Right renal pelvis (tissue), 4 donors: ENCODE results near the gene ATXN1. TPM values are rescaled to one million over a fixed set of nuclear protein-coding genes. Genes with fewer than 3 reads are reported as not detected.
"Not testable (repeated sequence)": the region's sequence is repeated elsewhere in the genome, so short reads cannot be mapped to it uniquely, and the experiment has no call there.

Source experiments
- DNase-seq, 4 donors: peaks; one replicate each; pipeline ENCODE4 v3.0.0-alpha.2; 2013; ENCODE audit warnings: low read depth in 4 of 4, low spot score in 3 of 4, missing footprints in 1 of 4
- polyA plus RNA-seq, 4 donors: library from polyadenylated mRNA; unstranded; fragments of 120-200 nt; gene quantifications; one replicate each; pipeline ENCODE4 v1.2.1, GENCODE V29; 2013; ENCODE audit not compliant: insufficient read length in 4 of 4

Gene ATXN1
- polyA plus RNA-seq, 4 donors = 17.2 to 22.0 (median 20.8) TPM

GRCh38 chr6:16278750-16279149, 482.5 kb downstream of the ATXN1 start:
- no peak for DNase-seq

- DNase-seq = no peak
These were observed 483.1 kb downstream of the ATXN1 start for GRCh38 chr6:16278048-16278724.

DNA sequence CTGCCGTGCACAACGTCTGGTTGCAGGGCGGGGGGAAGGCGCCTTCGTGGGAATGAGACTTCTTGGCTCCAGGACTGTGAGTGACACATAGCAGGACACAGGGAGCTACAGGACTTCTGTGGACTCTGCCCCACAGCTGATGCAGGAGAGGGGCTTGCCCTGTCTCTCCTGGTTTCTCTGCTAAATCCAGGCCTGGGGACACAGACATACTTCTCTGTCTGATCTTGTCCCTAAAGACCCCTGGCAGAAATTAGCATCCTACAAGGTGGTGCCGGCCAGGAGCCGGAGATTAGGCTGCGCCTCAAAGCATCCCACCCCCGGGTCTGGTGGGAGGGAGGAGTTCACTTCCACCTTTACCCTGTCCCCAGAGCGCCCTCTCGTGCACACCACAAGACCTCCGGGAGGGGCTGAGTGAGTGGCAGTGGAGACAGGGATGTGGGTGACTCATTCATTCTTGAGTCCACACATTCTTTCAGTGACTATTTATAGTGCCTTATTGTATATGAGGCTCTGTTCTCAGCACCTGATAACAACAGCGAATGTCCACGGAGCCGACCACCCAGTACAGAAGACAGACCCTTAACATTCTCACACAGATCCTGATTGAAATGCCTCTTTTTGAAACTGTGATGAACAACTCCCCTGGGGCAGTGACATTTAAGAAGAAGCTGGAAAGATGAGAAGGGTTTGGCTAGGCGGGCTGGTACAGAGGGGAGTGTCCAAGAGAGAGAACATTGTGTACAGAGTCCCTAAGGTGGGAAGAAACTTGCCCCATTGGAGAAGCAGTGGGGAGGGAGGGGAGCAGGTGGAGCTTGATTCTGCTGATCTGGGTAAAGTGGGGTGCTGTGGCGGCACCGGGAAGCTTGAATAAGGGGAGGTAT, 483.9 kb downstream of the ATXN1 start:
- DNase-seq = peak in 1 of 4 donors; percentile 18

DNA sequence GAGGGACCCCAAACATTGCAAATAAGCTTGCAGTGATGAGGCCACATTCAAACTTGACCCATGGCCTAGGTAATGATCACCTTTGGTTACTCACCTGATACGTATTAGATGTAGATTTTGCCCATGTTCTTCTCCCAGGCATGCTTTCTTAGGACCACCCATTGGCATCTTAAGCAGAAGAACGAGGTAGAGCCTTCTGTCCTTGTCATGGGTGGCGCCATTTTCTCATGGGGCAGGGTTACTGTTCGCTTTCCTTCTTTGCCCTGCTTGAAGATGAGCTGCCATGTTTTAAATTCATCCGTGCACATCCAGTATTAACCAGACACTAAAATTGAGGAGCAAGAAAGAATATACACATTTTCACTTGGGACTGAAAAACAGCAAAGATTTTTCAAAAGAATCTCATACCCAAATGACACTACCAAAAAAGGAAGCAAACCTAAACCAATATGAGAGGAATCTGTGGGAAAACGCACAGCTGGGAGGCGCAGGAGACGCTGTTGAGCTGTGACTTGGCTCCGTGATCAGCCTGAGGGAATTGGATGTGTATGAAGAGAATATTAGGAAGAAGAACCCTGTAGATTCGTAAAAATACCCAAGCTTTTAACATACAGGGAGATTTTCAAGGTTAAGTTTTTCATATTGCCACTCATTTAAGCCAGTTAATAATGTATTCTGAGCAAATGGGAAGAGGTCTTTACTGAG, 486.2 kb downstream of the ATXN1 start:
- no peak for DNase-seq

DNA sequence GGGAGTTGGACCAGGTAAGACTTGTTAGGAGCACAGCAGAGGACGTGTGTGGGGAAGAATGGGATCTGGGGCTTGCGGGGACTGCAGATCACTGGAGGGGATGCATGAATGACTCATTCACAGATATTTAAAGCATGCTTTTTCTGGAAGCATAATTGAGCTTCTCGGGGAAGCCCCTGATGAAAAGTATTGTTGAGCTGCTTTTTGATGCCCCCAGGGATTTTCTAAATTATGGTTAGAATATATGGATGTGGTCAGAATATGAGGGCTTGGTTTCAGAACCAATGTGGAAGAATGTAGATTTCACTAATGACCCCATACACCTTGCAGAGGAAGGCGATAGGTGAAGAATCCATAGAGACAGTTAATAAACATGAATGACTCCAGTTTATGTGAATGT, 486.8 kb downstream of the ATXN1 start:
- no peak for DNase-seq

GRCh38 chr6:16273256-16273655, 488.0 kb downstream of the ATXN1 start:
- DNase-seq = no peak

- no peak for DNase-seq
These were observed 489.1 kb downstream of the ATXN1 start for GRCh38 chr6:16272201-16272600.

GRCh38 chr6:16271428-16271827, 489.8 kb downstream of the ATXN1 start:
- no peak for DNase-seq

DNA sequence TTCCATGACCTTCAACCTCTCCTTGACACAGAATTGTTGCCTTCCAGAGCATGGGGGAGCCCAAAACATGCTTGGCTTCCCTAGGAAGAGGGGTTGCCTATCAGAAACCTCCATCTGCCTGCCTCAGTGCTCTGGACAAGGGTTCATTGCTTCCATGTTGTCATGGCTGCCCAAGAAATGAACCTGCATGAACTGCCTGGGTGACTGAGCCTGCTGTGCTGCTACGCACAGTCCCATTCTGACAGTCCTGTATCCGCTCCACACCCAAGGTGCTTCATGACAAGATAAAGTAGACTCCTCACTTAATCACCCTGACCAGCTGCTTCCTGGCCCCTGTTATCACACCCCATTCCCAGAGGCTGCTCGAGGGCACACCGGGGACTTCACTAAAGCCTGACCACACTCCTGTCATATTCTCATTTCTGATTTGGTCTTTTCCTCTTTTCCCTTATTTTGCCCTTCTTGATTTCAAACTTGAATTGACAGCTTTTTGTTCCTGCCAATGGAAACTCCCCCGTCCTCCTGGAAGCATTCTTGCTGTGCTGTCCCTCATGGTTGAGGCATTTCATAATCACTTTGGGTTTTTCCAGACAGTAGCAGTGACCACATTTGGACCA, 491.0 kb downstream of the ATXN1 start:
- DNase-seq = no peak

DNA sequence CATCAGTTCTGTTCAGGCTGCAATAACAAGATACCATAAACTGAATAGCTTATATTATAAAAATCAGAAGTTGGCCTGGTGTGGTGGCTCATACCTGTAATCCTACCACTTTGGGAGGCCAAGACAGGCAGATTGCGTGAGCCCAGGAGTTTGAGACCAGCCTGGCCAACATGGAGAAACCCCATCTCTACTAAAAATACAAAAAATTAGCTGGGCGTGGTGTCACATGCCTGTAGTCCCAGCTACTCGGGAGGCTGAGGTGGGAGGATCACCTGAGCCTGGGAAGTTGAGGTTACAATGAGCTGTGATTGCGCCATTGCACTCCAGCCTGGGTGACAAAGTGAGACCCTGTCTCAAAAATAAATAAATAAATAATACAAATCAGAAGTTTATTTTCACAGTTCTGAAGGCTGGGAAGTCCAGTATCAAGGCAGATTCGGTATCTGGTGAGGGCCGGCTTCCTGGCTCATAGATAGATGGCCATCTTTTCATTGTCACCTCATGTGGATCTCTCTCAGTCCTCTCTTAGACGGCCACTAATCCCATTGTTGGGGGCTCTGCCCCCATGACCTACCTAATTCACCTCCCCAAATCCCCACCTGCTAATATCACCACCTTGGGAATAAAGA, 491.7 kb downstream of the ATXN1 start:
- DNase-seq = not testable (repeated sequence)

DNA sequence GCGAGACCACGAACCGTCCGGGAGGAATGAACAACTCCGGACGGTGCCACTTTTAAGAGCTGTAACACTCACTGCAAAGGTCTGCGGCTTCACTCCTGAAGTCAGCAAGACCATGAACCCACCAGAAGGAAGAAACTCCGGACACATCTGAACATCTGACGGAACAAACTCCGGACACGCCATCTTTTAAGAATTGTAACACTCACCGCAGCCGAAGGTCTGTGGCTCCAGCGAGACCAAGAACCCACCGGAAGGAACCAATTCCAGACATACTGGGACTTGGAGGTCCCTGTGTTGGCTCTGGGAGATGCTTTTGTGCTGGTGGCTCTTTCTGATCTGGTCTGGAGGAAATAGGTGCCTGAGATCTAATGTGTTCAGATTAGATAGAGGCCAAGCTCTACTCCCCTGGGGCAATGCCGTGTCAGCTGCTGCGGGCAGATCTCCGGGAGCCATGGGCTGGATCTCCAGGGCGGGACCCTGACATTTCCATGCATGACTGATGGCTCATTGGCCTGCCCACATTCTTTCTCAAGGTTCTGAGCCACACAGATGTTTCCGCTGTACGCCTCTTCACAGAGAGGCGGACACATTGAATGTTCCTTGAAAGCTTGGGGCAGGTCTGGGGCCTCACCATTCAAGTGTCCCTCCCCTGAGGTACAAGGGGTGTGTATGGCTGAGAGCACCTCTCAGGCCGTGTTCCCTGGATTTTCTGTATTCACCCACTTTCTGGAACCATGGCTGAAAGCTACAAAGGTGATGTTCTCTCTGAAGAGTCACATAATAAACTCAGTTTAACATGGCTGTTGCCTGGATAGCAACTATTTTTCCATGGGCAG, 493.6 kb downstream of the ATXN1 start:
- no peak for DNase-seq

GRCh38 chr6:16265351-16266341, 495.6 kb downstream of the ATXN1 start:
- DNase-seq = no peak

GRCh38 chr6:16264785-16265184, 496.5 kb downstream of the ATXN1 start:
- no peak for DNase-seq

DNA sequence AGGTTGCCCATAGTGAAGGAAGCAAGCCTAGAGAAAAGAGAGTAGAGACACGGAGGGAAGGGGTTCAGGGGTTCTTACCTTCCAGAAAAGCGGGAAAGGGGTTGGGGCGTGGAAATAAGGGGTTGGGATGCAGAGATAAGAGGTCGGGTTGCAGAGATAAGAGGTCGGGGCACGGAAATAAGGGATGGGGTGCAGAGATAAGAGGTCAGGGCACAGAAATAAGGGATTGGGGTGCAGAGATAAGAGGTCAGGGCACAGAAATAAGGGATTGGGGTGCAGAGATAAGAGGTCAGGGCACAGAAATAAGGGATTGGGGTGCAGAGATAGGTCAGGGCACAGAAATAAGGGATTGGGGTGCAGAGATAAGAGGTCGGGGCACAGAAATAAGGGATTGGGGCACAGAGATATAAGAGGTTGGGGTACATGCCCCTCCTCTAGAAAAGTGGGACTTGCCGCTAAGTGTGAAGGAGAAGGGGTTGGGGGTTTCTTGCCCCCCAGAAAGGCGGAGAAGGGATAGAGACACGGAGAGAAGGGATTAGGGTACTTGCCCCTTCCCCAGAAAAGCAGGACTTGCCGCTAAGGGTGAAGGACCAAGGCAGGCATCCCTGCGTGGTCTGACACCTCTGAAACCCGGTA, 497.7 kb downstream of the ATXN1 start:
- not testable (repeated sequence) for DNase-seq

DNA sequence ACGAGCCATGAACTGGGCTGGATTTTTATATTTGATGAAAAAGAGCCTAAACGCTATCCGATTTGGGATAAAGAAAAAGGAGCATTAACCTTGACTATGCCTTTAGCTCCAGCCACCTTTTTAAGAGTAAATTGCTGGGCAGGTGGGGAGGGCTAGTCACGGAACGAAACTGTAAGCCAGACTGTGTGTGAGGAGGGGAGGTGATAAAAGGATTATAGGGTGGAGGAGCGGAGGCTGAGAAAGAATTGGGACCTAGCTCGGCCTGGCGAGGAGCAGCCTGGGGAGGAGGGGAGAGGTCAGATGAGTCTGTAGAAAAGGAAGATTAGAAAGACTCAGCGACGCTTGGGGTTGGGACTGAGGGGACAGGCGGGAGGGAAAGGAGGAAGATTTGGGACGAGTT, 498.5 kb downstream of the ATXN1 start:
- not testable (repeated sequence) for DNase-seq

- DNase-seq = not testable (repeated sequence)
These were observed 500.7 kb downstream of the ATXN1 start for GRCh38 chr6:16260602-16261001.

- DNase-seq = not testable (repeated sequence)
These were observed 501.7 kb downstream of the ATXN1 start for GRCh38 chr6:16259604-16260003.

GRCh38 chr6:16258709-16259075, 502.6 kb downstream of the ATXN1 start:
- DNase-seq = no peak
